DMS153 (cell line): ENCODE data around the gene RBKS.
A peak's percentile ranks its signal among the peaks of the same experiment; 100 is the strongest.
"Not testable (repeated sequence)": the region's sequence is repeated elsewhere in the genome, so short reads cannot be mapped to it uniquely, and the experiment has no call there.

ENCODE experiments used
- DNase-seq: peaks from one replicate; lab custom pipeline; 2025; lab: John Stamatoyannopoulos, UW

The RBKS gene

DNA sequence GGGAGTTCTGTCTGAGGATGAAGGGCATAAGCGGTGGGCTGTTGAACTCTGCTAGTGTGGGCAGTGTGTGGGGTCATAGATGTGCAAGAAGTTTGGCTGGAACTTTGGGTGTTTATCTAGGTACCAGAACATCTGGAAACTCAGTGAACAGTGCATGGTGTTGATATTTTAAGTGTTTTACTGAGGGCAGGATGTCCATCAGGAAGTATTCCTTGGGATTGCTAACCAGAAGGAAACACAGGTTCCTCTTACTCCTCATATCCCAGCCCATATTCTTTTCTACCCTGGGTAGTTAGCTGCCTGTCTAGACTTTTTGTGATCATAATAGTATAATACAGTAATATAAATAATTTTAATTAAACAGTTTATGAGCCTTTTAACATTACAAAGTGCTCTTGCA is 15.9 kb upstream of the RBKS start:
- no peak for DNase-seq

DNA sequence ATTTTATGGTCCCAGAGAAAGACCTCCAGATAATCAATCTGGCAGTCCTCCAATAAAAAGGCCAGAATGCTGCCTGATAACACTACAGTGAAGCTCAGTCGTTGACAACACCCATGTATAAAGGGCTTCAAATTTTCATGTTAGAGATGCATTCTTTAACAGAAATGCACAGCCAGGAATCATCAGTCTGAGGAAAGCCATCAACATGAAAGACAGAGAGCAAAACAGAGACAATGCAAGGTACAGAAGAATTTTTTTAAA is 14.1 kb upstream of the RBKS start:
- DNase-seq, result no peak

DNA sequence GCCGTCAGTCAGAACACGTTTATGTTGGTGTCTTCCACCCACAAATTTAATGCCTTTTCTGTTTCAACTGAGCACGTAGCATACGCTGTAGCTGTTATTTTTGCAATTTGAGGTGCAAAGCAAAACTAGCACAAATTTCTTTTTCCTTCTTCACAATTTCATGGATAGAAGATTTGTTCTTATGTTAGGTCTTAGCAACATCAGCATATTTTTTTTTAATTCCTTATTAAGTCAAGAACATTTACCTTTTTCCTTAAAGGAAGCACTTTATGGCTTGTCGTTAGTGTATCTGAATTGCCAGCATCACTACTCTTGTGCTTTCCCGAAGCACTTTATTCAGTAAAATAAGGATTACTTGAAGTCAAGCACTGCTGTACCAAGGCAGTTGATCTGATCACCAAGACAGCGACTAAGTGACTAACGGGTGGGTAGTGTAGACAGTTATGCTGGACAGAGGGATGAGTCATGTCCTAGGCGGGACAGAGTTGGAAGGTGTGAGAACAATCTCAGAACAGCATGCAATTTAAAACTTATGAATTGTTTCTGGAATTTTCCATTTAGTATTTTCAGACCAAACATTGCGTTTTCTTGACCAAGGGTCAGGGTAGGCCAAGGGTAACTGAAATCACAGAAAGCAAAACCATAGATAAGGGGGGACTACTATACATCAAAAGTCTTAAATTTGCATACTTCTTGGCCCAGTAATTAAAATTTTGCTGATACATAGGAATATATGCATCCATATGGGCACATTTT is 13.6 kb upstream of the RBKS start:
- no peak for DNase-seq

DNA sequence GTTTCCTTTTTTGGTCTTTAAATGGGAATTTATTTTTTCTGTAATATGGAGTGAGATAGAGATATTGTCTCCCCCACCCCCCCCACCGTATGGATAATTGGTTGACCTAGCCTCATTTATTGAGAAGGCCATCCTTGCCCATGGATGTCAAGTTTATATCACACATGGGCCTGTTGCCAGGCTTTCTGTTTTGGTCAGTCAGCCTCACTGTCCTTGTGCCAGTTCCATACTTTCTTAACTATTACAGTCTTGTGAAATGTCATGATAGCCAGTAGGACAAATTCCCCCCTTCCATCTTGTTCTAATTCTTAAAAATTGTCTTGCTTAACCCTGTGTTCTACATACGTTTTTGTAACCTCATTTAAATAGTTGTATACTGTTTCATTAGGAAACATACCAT is 12.8 kb upstream of the RBKS start:
- DNase-seq, result no peak

DNA sequence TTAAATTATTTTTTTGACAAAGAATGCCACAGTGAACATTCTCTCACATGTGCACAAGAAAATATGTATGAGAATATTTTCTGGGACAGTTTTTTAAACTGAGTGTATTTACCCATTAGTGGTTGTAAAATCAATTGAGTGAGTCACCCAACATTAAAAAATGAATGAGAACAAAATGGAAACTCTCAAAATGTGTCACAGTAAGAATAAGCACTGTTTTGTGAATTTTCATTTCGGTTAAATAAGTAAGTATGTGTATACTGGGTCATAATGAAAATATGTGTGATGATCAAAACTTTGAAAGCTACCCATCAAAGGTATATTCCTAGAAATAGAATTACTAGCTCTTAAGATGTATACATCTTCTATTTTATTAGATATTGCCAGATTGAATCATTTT is 11.9 kb upstream of the RBKS start:
- no peak for DNase-seq

DNA sequence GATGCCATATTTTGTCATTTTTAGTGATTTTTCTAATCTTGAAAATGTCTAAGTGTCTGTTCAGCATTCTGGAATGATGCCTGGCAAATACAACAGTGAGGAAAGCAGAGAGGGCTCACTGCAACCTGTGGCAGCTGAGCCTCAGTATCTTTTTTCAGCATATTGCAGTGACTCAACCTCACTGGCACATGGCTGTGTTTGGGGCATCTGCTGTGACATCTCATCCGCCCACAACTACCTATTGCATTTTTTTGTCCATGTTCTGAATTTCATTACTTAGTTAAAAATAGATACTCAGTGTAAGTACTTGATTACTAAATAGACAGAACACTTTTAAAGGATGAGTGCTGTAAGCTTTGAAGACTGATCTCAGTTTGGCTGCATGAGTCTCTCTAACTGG is 11.0 kb upstream of the RBKS start:
- DNase-seq, result no peak

DNA sequence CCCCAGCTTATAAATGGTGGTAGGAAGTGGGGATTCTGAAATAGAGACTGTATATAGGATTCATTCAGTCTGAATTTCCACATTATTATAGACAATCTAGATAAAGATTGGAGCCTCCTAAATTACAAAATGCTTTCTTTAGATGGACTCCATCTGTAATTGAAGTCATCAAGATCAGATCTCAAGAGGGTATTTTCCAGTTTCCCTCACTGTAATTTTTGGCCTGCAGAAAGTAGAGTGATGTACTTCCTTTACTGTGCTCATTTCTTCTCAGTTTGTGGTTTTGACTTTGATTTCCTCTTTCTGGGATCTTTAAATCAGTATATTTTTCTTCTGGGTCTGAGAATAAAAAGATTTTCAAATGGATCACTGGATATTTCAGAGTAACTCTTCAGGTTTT is 7.5 kb upstream of the RBKS start:
- DNase-seq, result no peak

DNA sequence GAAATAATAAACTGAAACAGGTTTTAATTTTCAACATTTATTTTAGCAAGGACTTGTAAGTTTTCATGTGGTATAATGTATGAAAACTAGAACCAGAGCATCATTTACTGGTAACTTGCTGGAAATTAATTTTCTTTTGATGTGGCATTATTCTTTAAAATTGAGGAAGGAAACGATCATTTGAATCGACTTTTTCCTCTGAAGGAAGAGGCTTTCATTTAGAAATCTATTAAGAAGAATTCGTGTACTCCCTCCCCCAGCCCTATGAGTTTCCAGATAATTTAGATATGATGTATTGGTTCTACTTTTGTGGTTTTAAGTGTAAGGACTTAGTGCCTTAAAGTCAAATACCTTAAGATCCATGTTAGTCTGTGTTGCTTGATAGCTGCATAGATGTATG is 2.8 kb upstream of the RBKS start:
- DNase-seq, result no peak

DNA sequence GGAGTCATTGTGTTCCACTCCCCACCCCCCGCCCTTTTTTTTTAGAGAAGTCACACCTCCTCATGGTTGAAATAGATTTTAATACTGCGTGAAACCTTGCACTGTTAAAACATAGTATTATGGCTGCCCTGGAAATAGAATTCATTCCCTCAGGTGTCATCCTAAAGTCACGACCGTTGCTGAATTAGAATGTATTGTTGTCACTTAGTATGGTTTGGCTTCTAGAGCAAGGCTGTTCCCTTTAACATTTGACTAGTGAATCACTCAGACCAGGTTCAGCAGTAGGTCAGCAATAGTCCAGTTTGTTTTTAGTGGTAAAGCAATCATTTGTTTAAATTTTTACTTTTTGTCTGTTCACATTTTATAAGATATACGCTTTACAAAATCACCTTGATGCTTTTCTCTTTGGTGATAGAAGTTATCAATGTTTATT is 1.5 kb upstream of the RBKS start:
- DNase-seq, result no peak

DNA sequence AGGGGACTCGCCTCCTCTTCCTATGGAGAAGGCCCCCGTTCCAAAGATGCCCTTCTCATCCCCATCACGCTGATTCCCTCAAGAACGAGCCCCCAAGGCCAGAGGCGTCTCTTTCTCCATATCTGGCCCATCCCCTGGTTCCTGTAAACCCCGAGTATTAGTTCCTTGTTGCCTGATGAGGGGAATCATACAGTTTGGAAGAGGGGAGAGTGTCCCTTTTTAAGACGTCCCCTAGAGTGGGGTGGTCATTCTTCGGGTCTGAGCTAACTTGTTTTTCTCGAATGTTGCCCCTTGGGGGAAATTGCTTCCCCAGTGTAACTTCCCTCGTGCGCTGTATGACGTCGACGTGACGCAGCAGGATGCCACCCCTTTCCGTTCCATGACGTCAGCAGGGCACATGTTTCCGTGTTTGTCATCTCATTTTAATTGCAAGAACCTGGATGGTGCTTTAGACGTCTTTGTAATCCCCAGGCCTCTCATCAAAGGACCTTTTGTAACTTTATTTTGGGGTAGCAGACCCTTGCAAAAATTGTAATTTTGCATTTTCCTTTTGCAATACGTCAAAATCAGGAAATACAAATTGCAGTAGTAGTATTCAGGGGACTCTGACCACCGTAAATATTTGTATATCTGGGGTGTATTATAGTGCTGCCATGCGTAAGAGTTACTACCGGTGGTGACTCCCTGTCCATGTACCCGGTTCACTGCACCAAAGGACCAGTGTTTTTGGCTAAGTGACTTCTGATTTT is 911 bp upstream of the RBKS start:
- peak; percentile 58 for DNase-seq

DNA sequence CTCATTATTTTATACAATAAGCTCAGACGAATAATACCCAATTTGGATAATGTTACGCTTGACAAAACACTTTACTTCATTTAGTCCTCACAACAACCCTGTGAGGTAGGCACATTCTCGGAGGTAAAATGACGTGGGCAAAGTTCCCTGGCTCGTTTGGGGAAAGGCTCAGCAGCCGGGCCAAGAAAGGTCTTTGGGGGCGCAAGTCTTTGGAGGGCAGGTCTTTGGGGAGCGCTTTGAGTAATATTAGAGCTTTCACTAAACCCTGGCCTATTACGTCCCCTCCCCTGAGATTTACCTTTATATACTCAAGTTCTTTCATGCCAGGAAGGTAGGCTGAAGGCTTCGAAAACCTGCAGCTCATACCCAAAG is 427 bp downstream of the RBKS start:
- no peak for DNase-seq

DNA sequence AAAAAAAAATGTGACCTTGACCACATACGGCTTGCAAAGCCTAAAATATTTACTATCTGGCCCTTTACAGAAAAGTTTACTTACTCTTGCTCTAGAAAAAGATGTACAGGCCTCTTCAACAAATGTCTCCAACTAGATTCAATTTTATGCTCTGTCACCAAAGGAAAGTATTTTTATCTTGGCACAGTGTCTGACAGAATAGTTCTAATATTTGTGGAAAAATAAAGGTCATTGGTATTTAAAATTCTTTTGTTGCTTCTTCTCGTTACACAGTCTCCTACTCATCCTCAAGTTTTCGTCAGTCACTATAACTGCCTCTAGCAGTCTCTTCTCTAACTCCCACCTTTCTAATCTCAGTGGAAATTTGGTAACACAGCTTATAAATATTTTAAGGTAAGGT is 1.4 kb downstream of the RBKS start:
- DNase-seq, result no peak

DNA sequence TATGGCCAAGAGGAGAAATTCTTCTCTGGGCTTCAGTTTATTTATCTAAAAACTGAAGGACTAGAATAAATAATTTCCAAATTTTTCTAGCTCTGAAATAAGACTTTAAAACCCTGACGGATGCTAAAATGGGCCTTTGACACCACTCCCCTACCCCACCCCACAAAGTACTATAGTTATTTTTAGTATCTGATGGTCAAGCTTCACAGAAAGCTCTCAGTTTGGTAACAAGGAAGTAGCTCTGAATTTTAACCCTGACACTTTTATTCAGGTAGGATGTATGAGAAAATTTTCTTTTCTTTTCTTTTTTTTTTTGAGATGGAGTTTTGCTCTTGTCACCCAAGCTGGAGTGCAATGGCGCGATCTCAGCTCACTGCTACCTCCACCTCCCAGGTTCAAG is 2.4 kb downstream of the RBKS start:
- no peak for DNase-seq

DNA sequence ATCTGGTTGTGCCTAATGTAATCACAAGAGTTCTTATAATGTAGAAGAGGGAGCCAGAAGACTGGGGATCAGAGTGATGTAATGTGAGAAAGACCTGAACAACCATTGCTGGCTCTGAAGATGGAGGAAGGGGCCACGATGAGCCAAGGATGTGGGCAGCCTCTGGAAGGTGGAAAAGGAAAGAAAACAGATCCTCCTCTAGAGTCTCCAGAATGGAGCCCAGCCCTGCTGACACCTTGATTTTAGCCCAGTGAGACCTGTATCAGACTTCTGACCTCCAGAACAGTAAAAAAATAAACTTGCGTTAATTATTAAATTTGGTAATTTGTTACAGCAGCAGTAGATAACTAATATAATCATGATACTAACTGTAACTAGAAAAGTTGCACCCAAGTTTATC is 3.1 kb downstream of the RBKS start:
- DNase-seq, result no peak

DNA sequence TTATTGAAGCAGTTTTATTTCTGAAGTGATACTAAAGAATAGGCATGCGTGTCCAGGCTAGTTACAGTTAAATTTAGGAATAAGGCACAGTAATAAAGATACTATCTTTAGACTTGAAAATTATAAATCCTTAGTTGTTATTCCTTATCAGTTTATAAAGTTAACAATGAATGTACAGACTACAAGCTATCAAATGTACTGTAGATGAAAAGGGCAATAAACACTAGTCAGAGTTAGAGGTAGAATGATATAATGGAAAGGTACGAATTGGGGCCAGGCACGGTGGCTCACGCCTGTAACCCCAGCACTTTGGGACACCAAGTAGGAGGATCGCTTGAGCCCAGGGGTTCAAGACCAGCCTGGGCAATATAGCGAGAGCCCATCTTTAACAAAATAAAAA is 3.9 kb downstream of the RBKS start:
- no peak for DNase-seq

DNA sequence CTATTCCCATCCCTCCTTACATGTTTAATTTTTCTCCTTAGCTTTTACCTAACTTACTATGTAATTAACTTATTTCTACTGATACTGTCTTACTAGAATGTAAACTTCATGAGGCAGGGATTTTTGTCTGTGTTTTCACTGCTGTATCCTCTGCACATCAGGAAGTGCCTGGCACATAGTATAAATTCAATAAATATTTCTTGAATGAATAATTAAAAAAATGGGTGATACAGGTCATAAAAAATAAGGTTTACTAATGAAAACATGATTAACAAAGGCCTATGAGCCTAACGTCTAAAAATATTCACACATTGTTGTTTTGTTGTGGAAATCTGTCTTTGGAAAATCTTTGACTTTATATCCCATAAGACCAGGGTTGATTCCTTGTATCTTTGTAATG is 4.5 kb downstream of the RBKS start:
- DNase-seq, result no peak

DNA sequence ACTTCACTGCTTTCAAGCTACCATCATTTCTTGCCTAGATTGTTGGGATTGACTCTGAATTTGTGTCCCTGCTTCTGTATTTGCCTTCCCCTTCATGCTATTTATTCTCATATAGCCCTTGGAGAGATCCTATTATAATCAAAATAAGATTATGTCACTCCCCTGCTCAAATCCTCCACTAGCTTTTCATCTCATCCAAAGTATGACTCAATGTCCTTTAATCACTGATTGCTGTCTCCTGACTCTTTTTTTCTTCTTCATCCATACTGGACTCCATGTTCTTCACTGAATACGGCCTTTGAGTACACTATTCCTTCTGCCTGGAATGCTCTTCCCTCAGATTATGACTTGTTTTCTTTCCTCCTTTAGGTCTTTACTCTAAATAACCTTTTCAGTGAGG is 5.0 kb downstream of the RBKS start:
- DNase-seq, result no peak

DNA sequence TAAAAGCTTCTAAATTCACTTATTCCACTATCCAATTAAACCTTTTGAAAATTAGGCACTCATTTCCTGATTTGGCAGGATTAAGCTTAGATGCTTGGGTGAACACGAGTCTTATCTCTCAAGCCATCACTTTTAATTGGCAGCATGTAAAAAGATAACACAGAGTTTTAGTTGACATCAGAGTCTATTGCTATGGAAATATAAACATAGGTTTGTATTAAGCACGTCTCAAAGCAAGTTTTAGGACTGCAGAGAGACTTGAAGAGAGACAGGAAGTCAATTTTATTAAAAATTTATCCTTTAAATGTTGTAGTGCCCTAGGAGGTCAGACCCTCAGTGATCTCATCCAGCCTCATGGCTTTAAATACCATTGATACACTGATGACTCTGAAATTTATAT is 5.6 kb downstream of the RBKS start:
- DNase-seq, result no peak

DNA sequence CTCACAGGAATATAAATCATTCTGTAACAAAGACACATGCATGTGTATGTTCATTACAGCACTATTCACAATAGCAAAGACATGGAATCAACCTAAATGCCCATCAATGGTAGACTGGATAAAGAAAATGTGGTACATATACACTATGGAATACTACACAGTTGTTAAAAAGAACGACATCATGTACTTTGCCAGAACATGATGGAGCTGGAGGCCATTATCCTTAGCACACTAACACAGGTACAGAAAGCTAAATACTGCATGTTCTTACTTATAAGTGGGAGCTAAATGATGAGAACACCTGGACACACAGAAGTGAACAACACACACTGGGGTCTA is 7.6 kb downstream of the RBKS start:
- DNase-seq, result not testable (repeated sequence)

DNA sequence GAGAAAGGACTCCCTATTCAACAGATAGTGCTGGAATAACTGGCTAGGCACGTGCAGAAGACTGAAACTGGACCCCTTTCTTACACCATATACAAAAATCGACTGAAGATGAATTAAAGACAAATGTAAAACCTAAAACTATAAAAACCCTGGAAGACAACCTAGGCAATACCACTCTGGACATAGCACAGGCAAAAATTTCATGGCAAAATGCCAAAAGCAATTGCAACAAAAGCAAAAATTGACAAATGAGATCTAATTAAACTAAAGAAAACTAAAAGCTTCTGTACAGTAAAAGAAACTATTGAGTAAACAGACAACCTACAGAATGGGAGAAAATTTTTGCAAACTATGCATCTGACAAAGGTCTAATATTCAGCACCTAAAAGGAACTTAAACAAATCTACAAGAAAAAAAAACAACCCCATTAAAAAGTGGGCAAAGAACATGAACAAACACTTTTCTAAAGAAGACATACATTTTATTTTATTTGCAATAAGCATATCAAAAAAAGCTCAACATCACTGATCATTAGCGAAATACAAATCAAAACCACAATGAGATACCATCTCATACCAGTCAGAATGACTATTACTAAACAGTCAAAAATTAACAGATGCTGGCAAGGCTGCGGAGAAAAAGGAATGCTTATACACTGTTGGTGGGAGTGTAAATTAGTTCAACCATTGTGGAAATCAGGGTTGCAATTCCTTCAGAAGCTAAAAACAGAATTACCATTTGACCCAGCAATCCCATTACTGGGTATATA is 8.2 kb downstream of the RBKS start:
- not testable (repeated sequence) for DNase-seq

DNA sequence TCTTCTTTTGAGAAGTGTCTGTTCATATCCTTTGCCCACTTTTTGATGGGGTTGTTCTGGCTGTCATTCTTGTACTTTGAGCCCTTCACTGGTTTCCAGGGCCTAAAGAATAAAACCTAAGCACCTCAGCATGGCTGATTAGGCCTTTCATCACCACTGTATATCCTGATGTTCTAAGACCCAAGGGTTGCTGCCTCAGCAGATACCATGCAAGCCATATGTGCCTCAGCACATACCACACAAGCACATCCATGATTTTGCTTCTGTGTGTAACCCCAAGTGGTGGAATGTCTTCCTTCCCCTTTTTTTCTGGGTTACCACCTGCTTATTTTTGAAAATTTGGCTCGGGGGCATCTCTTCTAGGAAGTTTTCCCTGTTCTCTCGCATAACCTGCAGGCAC is 11.4 kb downstream of the RBKS start:
- DNase-seq, result no peak

DNA sequence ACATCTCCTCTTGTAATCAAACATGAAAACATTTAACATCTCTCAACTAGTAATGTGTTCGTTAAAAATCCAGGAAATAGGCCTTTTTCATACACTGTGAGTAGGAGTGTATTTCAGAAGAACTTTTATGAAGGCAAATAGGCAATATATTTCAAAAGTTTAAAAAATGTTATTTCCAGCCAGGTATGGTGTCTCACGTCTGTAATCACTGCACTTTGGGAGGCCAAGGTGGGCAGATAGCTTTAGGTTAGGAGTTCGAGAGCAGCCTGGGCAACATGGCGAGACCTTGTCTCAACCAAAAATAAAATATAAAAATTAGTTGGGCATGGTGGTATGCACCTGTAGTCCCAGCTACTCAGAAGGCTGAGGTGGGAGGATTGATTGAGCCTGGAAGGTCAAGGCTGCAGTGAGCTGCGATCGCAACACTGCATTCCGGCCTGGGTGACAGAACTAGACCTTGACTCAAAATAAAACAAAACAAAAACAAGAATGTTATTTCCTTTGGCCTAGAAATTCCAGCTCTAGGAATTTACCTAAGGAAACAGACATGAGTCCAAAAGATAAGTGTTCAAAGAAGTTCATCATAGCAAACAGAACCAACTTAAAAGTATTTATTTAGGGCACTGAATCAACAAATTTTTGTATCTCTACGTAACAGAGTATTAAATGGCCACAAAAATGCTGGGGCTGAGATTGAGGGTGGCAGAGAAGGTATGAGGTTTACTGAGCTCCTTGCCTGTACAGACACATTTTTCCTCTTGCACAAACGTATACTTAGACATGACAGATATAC is 14.9 kb downstream of the RBKS start:
- DNase-seq, result no peak

DNA sequence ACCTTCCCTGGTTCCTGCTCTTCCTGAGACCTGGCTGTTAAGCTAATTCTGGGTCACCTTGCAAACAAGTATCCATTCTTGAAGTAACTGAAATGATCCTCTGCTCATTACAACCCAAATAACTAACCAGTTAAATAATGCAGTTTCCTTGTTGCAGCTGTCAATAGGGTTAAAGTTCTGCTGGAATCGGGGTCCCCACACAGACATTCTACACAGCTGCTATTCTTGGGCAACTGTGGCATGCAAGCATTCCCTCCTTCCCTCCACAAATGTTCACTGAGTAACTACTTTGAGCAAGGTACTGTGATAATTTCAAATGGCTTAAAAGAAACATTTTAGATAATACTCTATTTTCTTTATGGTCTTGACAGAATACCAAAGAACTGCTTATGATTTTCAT is 17.1 kb downstream of the RBKS start:
- DNase-seq, result no peak
